K562 (cell line): Measurements from ENCODE around the gene ZNF24. TPM values are rescaled to one million over a fixed set of nuclear protein-coding genes. Genes with fewer than 3 reads are reported as not detected.
A peak's percentile ranks its signal among the peaks of the same experiment; 100 is the strongest.

ENCODE experiments used
- ATAC-seq: fragments of 200-7000 bp; cut with Tn5 transposase; 3 replicates; pipeline ENCODE4 v1.9.1; 2020; ENCODE audit warnings: moderate library complexity
- BruUV-seq: library from RNA; stranded (reverse); fragments of 400-500 nt; replicated peaks from 2 replicates; lab custom pipeline; 2021; lab: Mats Ljungman, UMichigan
- CTCF ChIA-PET: fragments of 300-600 bp; formaldehyde crosslinking; extraction: SDS; loops from one replicate; lab custom pipeline; 2021; ENCODE audit warnings: low intra/inter-chr PET ratio; lab: Yijun Ruan, JAX
- POLR2A ChIA-PET: fragments of 300-600, 350-650 bp; sonication (Branson Sonifier 250); formaldehyde crosslinking; extraction: SDS; loops from one replicate; lab custom pipeline; 2021; ENCODE audit warnings: antibody characterized with exemption, inconsistent platforms; lab: Yijun Ruan, JAX
- DNase-seq, 4 experiments: peaks; one replicate each; pipeline versions ENCODE4 v3.0.0 to v3.0.0-alpha.2; 2011 to 2018; ENCODE audit warnings: low spot score in 3 of 4, mixed read lengths in 3 of 4; ENCODE audit errors: extremely low read depth in 1 of 4
- FAIRE-seq: peaks from 2 replicates; lab custom pipeline; 2011; peaks lifted over from hg19 to GRCh38; lab: Jason Lieb, UNC
- H2AFZ ChIP-seq: 2 replicates; pipeline ENCODE4 v1.6.0; 2011; ENCODE audit warnings: low read depth, low read length, control low read depth, inconsistent platforms
- H3K27ac ChIP-seq: fragments of 200-600 bp; 3 replicates; pipeline ENCODE4 v1.8.0; 2011; ENCODE audit warnings: low read depth, mild to moderate bottlenecking, control low read depth, inconsistent platforms, low read length, moderate library complexity, mixed read lengths; ENCODE audit errors: extremely low read depth
- H3K27me3 ChIP-seq, 2 experiments: fragments of 300-600 bp in 1 of 2; 2 replicates in 1 of 2; 3 replicates in 1 of 2; pipeline versions ENCODE4 v1.6.0 to v1.8.0; 2011; ENCODE audit warnings: inconsistent platforms in 2 of 2, low read length in 2 of 2, mild to moderate bottlenecking in 1 of 2, mixed read lengths in 1 of 2, moderate library complexity in 1 of 2; ENCODE audit not compliant: control insufficient read depth in 2 of 2, insufficient read depth in 2 of 2
- H3K36me3 ChIP-seq: fragments of 300-600 bp; 3 replicates; pipeline ENCODE4 v1.8.0; 2011; ENCODE audit warnings: mild to moderate bottlenecking, low read length, inconsistent platforms; ENCODE audit not compliant: control insufficient read depth, insufficient read depth
- H3K4me1 ChIP-seq, 2 experiments: fragments of 200-600 bp in 1 of 2; replicated peaks in 1 of 2; 2 replicates in 1 of 2; 3 replicates in 1 of 2; pipeline versions ENCODE4 v1.5.1 to v1.8.0; 2011; ENCODE audit warnings: inconsistent platforms in 2 of 2, low read length in 2 of 2, mild to moderate bottlenecking in 1 of 2, mixed read lengths in 1 of 2, moderate library complexity in 1 of 2; ENCODE audit not compliant: control insufficient read depth in 2 of 2, insufficient read depth in 2 of 2
- H3K4me2 ChIP-seq: 2 replicates; pipeline ENCODE4 v1.6.1; 2011; ENCODE audit warnings: low read length, control low read depth, inconsistent platforms, mixed read lengths; ENCODE audit not compliant: insufficient read depth
- H3K4me3 ChIP-seq: fragments of 200-600 bp; sonication (generic), shearing (Covaris generic); 2 replicates; pipeline ENCODE4 v1.5.1; 2016; ENCODE audit warnings: control low read depth, inconsistent platforms
- H3K79me2 ChIP-seq: fragments of 200-600 bp; 3 replicates; pipeline ENCODE4 v1.8.0; 2011; ENCODE audit warnings: low read length, inconsistent platforms; ENCODE audit not compliant: control insufficient read depth, insufficient read depth
- H3K9ac ChIP-seq, 2 experiments: 2 replicates each; pipeline versions ENCODE4 v1.6.0 to v1.6.1; 2011; ENCODE audit warnings: low read depth in 2 of 2, low read length in 2 of 2, control low read depth in 1 of 2, inconsistent platforms in 1 of 2, mild to moderate bottlenecking in 1 of 2, mixed read lengths in 1 of 2; ENCODE audit not compliant: insufficient read depth in 1 of 2
- H3K9me1 ChIP-seq: one replicate; pipeline ENCODE4 v1.6.0; 2011; ENCODE audit warnings: inconsistent platforms, mild to moderate bottlenecking, low read length, moderate library complexity; ENCODE audit not compliant: control insufficient read depth, insufficient read depth
- H3K9me3 ChIP-seq: replicated peaks from 2 replicates; pipeline ENCODE4 v1.5.1; 2011; ENCODE audit warnings: low read depth, low read length, inconsistent platforms; ENCODE audit not compliant: control insufficient read depth, insufficient read depth
- H4K20me1 ChIP-seq: replicated peaks from 2 replicates; pipeline ENCODE4 v1.6.1; 2011; ENCODE audit warnings: low read length, inconsistent platforms, mixed read lengths; ENCODE audit not compliant: control insufficient read depth, insufficient read depth
- C11orf30 ChIP-seq: fragments of 450-650 bp; IDR thresholded peaks from 2 replicates; pipeline ENCODE4 v1.6.1; 2016; ENCODE audit warnings: low read depth, mild to moderate bottlenecking
- DIDO1 ChIP-seq: fragments of 450-650 bp; IDR thresholded peaks from 2 replicates; pipeline ENCODE4 v1.6.1; 2016; ENCODE audit warnings: low read depth, missing biosample characterization, missing genetic modification characterization
- ELF4 ChIP-seq: fragments of 450-650 bp; formaldehyde crosslinking; IDR thresholded peaks from 2 replicates; pipeline ENCODE4 v1.4.0; 2022; ENCODE audit warnings: missing genetic modification characterization
- NCOR1 ChIP-seq: fragments of 450-650 bp; IDR thresholded peaks from 2 replicates; pipeline ENCODE4 v1.6.1; 2016; ENCODE audit warnings: mild to moderate bottlenecking, moderate library complexity
- PCBP1 ChIP-seq: fragments of 200-400 bp; formaldehyde crosslinking; IDR thresholded peaks from 2 replicates; pipeline ENCODE4 v1.6.1; 2018; ENCODE audit warnings: mild to moderate bottlenecking, low read depth, low read length; ENCODE audit not compliant: poor library complexity, severe bottlenecking
- RBBP5 ChIP-seq: fragments of 200-600 bp; sonication (generic); IDR thresholded peaks from 2 replicates; pipeline ENCODE4 v1.6.1; 2012; ENCODE audit warnings: borderline replicate concordance, mild to moderate bottlenecking, low read length, control low read depth, inconsistent platforms; ENCODE audit not compliant: insufficient read depth, poor library complexity, severe bottlenecking
- RERE ChIP-seq: sonication (generic); formaldehyde crosslinking; IDR thresholded peaks from 2 replicates; pipeline ENCODE4 v1.8.0; 2023; ENCODE audit warnings: missing genetic modification reagents, mild to moderate bottlenecking, borderline replicate concordance
- TEAD2 ChIP-seq: fragments of 450-650 bp; IDR thresholded peaks from 2 replicates; pipeline ENCODE4 v1.6.1; 2016; ENCODE audit warnings: missing genetic modification characterization, control low read depth, missing compliant biosample characterization
- ZEB2 ChIP-seq: fragments of 450-650 bp; IDR thresholded peaks from 2 replicates; pipeline ENCODE4 v1.6.1; 2016
- ZNF512 ChIP-seq: IDR thresholded peaks from 2 replicates; pipeline ENCODE4 v1.6.1; 2016; ENCODE audit warnings: missing genetic modification characterization, missing compliant biosample characterization
- WGBS: fragments of 100-300 bp; shearing (Covaris generic); methylation state at CpG from one replicate; pipeline ENCODE4 v1.1.6; 2016; ENCODE audit warnings: low coverage, mixed read lengths; ENCODE audit not compliant: insufficient coverage; ENCODE audit errors: missing lambda C conversion rate; 5-methylcytosine and 5-hydroxymethylcytosine counted together
- in situ Hi-C: fragments of 300-500 bp; cut with MboI; formaldehyde crosslinking; loops from 4 replicates; pipeline ENCODE4 v1.15.0; 2018; ENCODE audit warnings: inconsistent platforms, mixed read lengths
- intact Hi-C: fragments of 100-400 bp; cut with micrococcal nuclease; formaldehyde crosslinking; loops from 2 replicates; pipeline ENCODE4 v1.14.2; 2022
- polyA plus RNA-seq, 8 experiments: library from polyadenylated mRNA; depleted of rRNA in 4 of 8; stranded (reverse) in 5 of 8; unstranded in 3 of 8; fragments of >200 nt; fragmentation: Nextera tagmentation in 2 of 8; fragmentation: Illumina TruSeq in 1 of 8; extraction: Ambion mirVana in 2 of 8; extraction: Trizol in 1 of 8; gene quantifications; 2 replicates each; pipeline versions ENCODE4 v1.2.1 to v1.2.3, GENCODE V29; 2011 to 2014; ENCODE audit warnings: inconsistent platforms in 1 of 8, missing spikeins in 1 of 8
- total RNA-seq, 7 experiments: library from RNA; depleted of rRNA in 6 of 7; stranded (reverse); fragments of >200 nt in 6 of 7; fragmentation: Illumina TruSeq in 2 of 7; extraction: Trizol in 2 of 7; gene quantifications; 2 replicates each; pipeline versions ENCODE4 v1.2.1 to v1.2.3, GENCODE V29; 2011 to 2021; ENCODE audit warnings: low replicate concordance in 1 of 7

The ZNF24 gene
- total and polyA plus RNA-seq, 9 of the 15 experiments (the other 6 are each of a cell fraction or from before 2014, with no cell fraction given): 35.7 to 72.8 (median 54.1) TPM

- no peak for TF ChIP-seq ZNF512
- no peak for TF ChIP-seq TEAD2 (tag)
- TF ChIP-seq ELF4 (CRISPR knock-in tag): no peak
- TF ChIP-seq NCOR1: no peak
Observed at GRCh38 chr18:35291166-35291565, 53.1 kb downstream of the ZNF24 start (continued).

GRCh38 chr18:35290094-35290735, 54.0 kb downstream of the ZNF24 start, which contains the start of gene ZSCAN30:
Gene ZSCAN30, minus strand, starts transcription at chr18:35290229. Its CDS starts 25,877 bp downstream, at chr18:35264352.
- Histone ChIP-seq H3K9me1 (no peaks in the 10 kb centered on the region), H3K79me2 (peaks cover 50% of the 10 kb centered on the region), H3K4me1 (peaks cover 0 to 5% of the 10 kb centered on the region in 2 experiments; a peak in 3 of 5 replicates), H3K27ac (peak within 1 kb of the TSS; percentile 88), H3K36me3 (peaks cover 34% of the 10 kb centered on the region), H3K9ac (peak within 1 kb of the TSS; percentile 93 to 97), H4K20me1 (no peaks in the 10 kb centered on the region), H2AFZ (peak within 1 kb of the TSS; percentile 97), H3K27me3 (no peaks in the 10 kb centered on the region), H3K9me3 (no peaks in the 10 kb centered on the region), H3K4me2 (peak within 1 kb of the TSS; percentile 98), H3K4me3 (peak within 1 kb of the TSS; percentile 72)
- in situ Hi-C loops (no loop called here), intact Hi-C loops (loop anchor here (2.0 to 10.0 kb wide), 3 partner anchors 49 to 285 kb away; partner anchors contain the start of genes ZNF24 and ZNF397)
- WGBS: under 1% methylated on average over 41 of the region's 41 CpGs
- peak; percentile 96 for ATAC-seq
- BruUV-seq: no TSS peak
- ChIA-PET CTCF (no interaction called here), POLR2A (interaction anchor here (0.6 to 2.0 kb wide), 14 partner anchors 9 to 384 kb away, joined by 3 to 11 read pairs (median 4); no protein-coding TSS in a partner anchor)
- FAIRE-seq: peak; percentile 86
- DNase-seq: peak; percentile 96 to 98 (median 96)
- TF ChIP-seq RBBP5: peak; percentile 95
- TF ChIP-seq ZEB2: peak; percentile 57; the same call in 1 of the 2 replicates
- TF ChIP-seq DIDO1 (tag): peak; percentile 84
- no peak for TF ChIP-seq RERE (CRISPR knock-in tag)
- peak; percentile 96 for TF ChIP-seq C11orf30
- peak; percentile 48 for TF ChIP-seq PCBP1
